Gastrocnemius medialis (tissue), 4 donors: Measurements from ENCODE around the gene STARD13. TPM values are rescaled to one million over a fixed set of nuclear protein-coding genes. Genes with fewer than 3 reads are reported as not detected.

Experiments used
- ATAC-seq, 2 donors: fragments of 150-250 bp; one replicate each; pipeline ENCODE4 v1.9.1; 2016
- DNase-seq, 2 donors: peaks; one replicate each; pipeline ENCODE4 v3.0.0-alpha.2; 2019
- H3K27ac ChIP-seq, 4 donors: fragments of 200-600 bp; sonication (generic); 1 replicate in 1 of 4; 2 replicates in 3 of 4; pipeline ENCODE4 v1.5.1; 2016 to 2018; ENCODE audit warnings: mild to moderate bottlenecking in 2 of 4, moderate library complexity in 1 of 4
- H3K27me3 ChIP-seq, 3 donors: fragments of 200-600 bp; sonication (generic) in 2 of 3; 1 replicate in 1 of 3; 2 replicates in 2 of 3; pipeline versions ENCODE4 v1.5.1 to v1.6.0; 2016 to 2019; ENCODE audit warnings: mild to moderate bottlenecking in 1 of 3, moderate library complexity in 1 of 3
- H3K36me3 ChIP-seq, 2 donors: fragments of 200-600 bp; sonication (generic) in 1 of 2; one replicate each; pipeline ENCODE4 v1.5.1; 2017 to 2018
- H3K4me1 ChIP-seq, 2 donors: fragments of 200-600 bp; sonication (generic) in 1 of 2; one replicate each; pipeline ENCODE4 v1.5.1; 2016 to 2017; ENCODE audit warnings: mild to moderate bottlenecking in 2 of 2
- H3K4me3 ChIP-seq, 4 donors: fragments of 200-600 bp; sonication (generic) in 3 of 4; 1 replicate in 1 of 4; 2 replicates in 3 of 4; pipeline ENCODE4 v1.5.1; 2016 to 2019; ENCODE audit warnings: mild to moderate bottlenecking in 2 of 4
- H3K9me3 ChIP-seq, 3 donors: fragments of 200-600 bp; sonication (generic) in 2 of 3; 1 replicate in 1 of 3; 2 replicates in 2 of 3; pipeline ENCODE4 v1.5.1; 2016 to 2019
- CTCF ChIP-seq, 5 experiments: fragments of 450-650 bp in 3 of 5; fragments of 200-600 bp in 2 of 5; sonication (generic) in 2 of 5; IDR thresholded peaks in 4 of 5; conservative IDR thresholded peaks in 1 of 5; 1 replicate in 4 of 5; 2 replicates in 1 of 5; pipeline ENCODE4 v1.5.1; 2016 to 2019; ENCODE audit warnings: antibody characterized with exemption in 5 of 5, mild to moderate bottlenecking in 3 of 5, moderate library complexity in 3 of 5
- POLR2A ChIP-seq, 2 donors: fragments of 450-650 bp; IDR thresholded peaks; one replicate each; pipeline ENCODE4 v1.6.1; 2017; ENCODE audit warnings: antibody characterized with exemption in 2 of 2, mild to moderate bottlenecking in 2 of 2, moderate library complexity in 2 of 2
- in situ Hi-C, 4 donors: fragments of 200-750 bp; cut with MboI; loops; one replicate each; pipeline versions ENCODE4 v1.15.0 to v1.8.0; 2017; ENCODE audit warnings: low sequenced_read_pairs in 4 of 4
- intact Hi-C: fragments of 100-400 bp; cut with DNase I; formaldehyde crosslinking; loops from one replicate; pipeline ENCODE4 v1.15.1; 2023; ENCODE audit warnings: low total_unique reads
- total RNA-seq, 4 donors: library from RNA; depleted of rRNA; stranded (reverse); fragments of >200 nt; gene quantifications; one replicate each; pipeline versions ENCODE4 v1.1.0 to v1.2.3, GENCODE V29; 2016

Gene STARD13
- total RNA-seq, 4 donors from 2014 or later, result 7.7 to 19.3 (median 12.0) TPM

GRCh38 chr13:33199289-33199850, 86.2 kb downstream of the STARD13 start:
- peaks cover 14 to 30% of the 10 kb centered on the region in 2 donors for H3K4me1 ChIP-seq
- no peaks in the 10 kb centered on the region for H3K9me3 ChIP-seq
- peak overlapping the region in 3 of 4 donors; percentile 5 to 21 (median 20) for H3K27ac ChIP-seq
- TF ChIP-seq CTCF (IDR thresholded peaks at IDR 0.05 in 4 of 5, conservative IDR thresholded peaks at IDR 0.05 in 1 of 5) (no peak), POLR2A (IDR thresholded peaks at IDR 0.05) (no peak)
- no peak overlapping the region for H3K4me3 ChIP-seq
- DNase-seq (no peak), ATAC-seq (no peak)
- intact Hi-C loops (no loop called here), in situ Hi-C loops (no loop called here)
- H3K27me3 ChIP-seq, result no peaks in the 10 kb centered on the region
- H3K36me3 ChIP-seq, result no peaks in the 10 kb centered on the region

GRCh38 chr13:33197541-33197971, 88.0 kb downstream of the STARD13 start:
- intact Hi-C loops, result no loop called here
- no peak for DNase-seq

GRCh38 chr13:33196767-33197166, 88.8 kb downstream of the STARD13 start:
- H3K4me1 ChIP-seq, result peaks cover 14 to 37% of the 10 kb centered on the region in 2 donors
- H3K36me3 ChIP-seq, result no peaks in the 10 kb centered on the region
- no peaks in the 10 kb centered on the region for H3K9me3 ChIP-seq
- intact Hi-C loops (no loop called here), in situ Hi-C loops (no loop called here)
- H3K27ac ChIP-seq, result peak overlapping the region in 2 of 4 donors; percentile 4 to 37
- H3K4me3 ChIP-seq, result no peak overlapping the region
- no peak for TF ChIP-seq CTCF (IDR thresholded peaks at IDR 0.05 in 4 of 5, conservative IDR thresholded peaks at IDR 0.05 in 1 of 5)
- no peak for TF ChIP-seq POLR2A (IDR thresholded peaks at IDR 0.05)
- ATAC-seq, result no peak
- no peaks in the 10 kb centered on the region for H3K27me3 ChIP-seq
- DNase-seq, result no peak

More at GRCh38 chr13:33197541-33197971, 88.0 kb downstream of the STARD13 start:
- ATAC-seq, result no peak
- Histone ChIP-seq H3K27me3 (no peaks in the 10 kb centered on the region), H3K9me3 (no peaks in the 10 kb centered on the region), H3K27ac (peak overlapping the region in 3 of 4 donors; percentile 4 to 41 (median 37)), H3K36me3 (no peaks in the 10 kb centered on the region), H3K4me1 (peaks cover 6 to 29% of the 10 kb centered on the region in 2 donors), H3K4me3 (no peak overlapping the region)
- TF ChIP-seq CTCF (IDR thresholded peaks at IDR 0.05 in 4 of 5, conservative IDR thresholded peaks at IDR 0.05 in 1 of 5) (no peak), POLR2A (IDR thresholded peaks at IDR 0.05) (no peak)
- in situ Hi-C loops, result no loop called here

- Histone ChIP-seq H3K4me3 (no peak overlapping the region), H3K27me3 (no peaks in the 10 kb centered on the region), H3K27ac (peak overlapping the region in 3 of 4 donors; percentile 4 to 44 (median 41)), H3K36me3 (no peaks in the 10 kb centered on the region), H3K4me1 (peaks cover 22 to 46% of the 10 kb centered on the region in 2 donors), H3K9me3 (no peaks in the 10 kb centered on the region)
- no peak for ATAC-seq
- DNase-seq, result no peak
- no peak for TF ChIP-seq POLR2A (IDR thresholded peaks at IDR 0.05)
- TF ChIP-seq CTCF (IDR thresholded peaks at IDR 0.05 in 4 of 5, conservative IDR thresholded peaks at IDR 0.05 in 1 of 5), result no peak
- in situ Hi-C loops, result no loop called here
- intact Hi-C loops, result no loop called here
Observed at GRCh38 chr13:33195693-33196464, 89.7 kb downstream of the STARD13 start.
